ENCODE measurements around the gene ROPN1.

DNA sequence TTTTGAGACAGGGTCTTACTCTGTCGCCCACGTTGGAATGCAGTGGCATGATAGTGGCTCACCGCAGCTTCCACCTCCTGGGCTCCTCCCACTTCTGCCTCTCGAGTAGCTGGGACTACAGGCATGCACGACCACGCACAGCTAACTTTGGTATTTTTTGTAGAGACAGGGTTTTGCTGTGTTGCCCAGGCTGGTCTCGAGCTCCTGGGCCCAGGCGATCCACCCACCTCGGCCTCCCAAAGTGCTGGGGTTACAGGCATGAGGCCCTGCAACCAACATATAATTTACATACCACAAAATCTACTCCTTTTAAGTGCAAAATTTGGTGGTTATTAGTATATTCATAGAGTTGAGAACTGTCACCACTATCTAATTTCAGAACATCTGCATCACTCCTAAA lies 62.6 kb downstream of the ROPN1 start:
- TF ChIP-seq, protein P1, sequence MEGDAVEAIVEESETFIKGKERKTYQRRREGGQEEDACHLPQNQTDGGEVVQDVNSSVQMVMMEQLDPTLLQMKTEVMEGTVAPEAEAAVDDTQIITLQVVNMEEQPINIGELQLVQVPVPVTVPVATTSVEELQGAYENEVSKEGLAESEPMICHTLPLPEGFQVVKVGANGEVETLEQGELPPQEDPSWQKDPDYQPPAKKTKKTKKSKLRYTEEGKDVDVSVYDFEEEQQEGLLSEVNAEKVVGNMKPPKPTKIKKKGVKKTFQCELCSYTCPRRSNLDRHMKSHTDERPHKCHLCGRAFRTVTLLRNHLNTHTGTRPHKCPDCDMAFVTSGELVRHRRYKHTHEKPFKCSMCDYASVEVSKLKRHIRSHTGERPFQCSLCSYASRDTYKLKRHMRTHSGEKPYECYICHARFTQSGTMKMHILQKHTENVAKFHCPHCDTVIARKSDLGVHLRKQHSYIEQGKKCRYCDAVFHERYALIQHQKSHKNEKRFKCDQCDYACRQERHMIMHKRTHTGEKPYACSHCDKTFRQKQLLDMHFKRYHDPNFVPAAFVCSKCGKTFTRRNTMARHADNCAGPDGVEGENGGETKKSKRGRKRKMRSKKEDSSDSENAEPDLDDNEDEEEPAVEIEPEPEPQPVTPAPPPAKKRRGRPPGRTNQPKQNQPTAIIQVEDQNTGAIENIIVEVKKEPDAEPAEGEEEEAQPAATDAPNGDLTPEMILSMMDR (IDR thresholded peaks at IDR 0.05; ENCODE audit: borderline replicate concordance, extremely low read depth, low read length, poor library complexity, severe bottlenecking): no peak
- no peak for TF ChIP-seq EZH2 (IDR thresholded peaks at IDR 0.05; ENCODE audit: borderline replicate concordance, low read depth, low read length, severe bottlenecking)
